Mesenchymal stem cell (in vitro differentiated cells and primary cell): ENCODE results near the gene GOLGA5.

Source experiments
- DNase-seq: peaks from one replicate; pipeline ENCODE4 v3.0.0-alpha.2; 2013
- H2AFZ ChIP-seq: one replicate; pipeline ENCODE4 v1.6.1; 2013; ENCODE audit warnings: low read depth, mild to moderate bottlenecking, control low read depth, inconsistent platforms, low read length, moderate library complexity
- H2AK5ac ChIP-seq: 2 replicates; pipeline ENCODE4 v1.6.1; 2013; ENCODE audit warnings: low read length, moderate library complexity, mild to moderate bottlenecking, inconsistent platforms; ENCODE audit not compliant: severe bottlenecking
- H2BK120ac ChIP-seq: one replicate; pipeline ENCODE4 v1.6.1; 2013; ENCODE audit warnings: low read depth, mild to moderate bottlenecking, inconsistent platforms, low read length, moderate library complexity
- H2BK12ac ChIP-seq, 2 experiments: one replicate each; pipeline ENCODE4 v1.6.1; 2013; ENCODE audit warnings: inconsistent platforms in 2 of 2, low read length in 2 of 2, mild to moderate bottlenecking in 2 of 2, moderate library complexity in 2 of 2, control low read depth in 1 of 2
- H2BK15ac ChIP-seq: one replicate; pipeline ENCODE4 v1.6.1; 2013; ENCODE audit warnings: mild to moderate bottlenecking, low read depth, inconsistent platforms; ENCODE audit not compliant: poor library complexity, severe bottlenecking
- H2BK5ac ChIP-seq: 2 replicates; pipeline ENCODE4 v1.6.1; 2013; ENCODE audit warnings: low read depth, mild to moderate bottlenecking, low read length, control low read depth, inconsistent platforms; ENCODE audit not compliant: poor library complexity, severe bottlenecking
- H3K14ac ChIP-seq, 2 experiments: one replicate each; pipeline ENCODE4 v1.6.1; 2013; ENCODE audit warnings: inconsistent platforms in 2 of 2, low read length in 2 of 2, control low read depth in 1 of 2, mild to moderate bottlenecking in 1 of 2, moderate library complexity in 1 of 2
- H3K18ac ChIP-seq, 2 experiments: one replicate each; pipeline ENCODE4 v1.6.1; 2013; ENCODE audit warnings: inconsistent platforms in 2 of 2, low read length in 2 of 2, control low read depth in 1 of 2, low read depth in 1 of 2, mild to moderate bottlenecking in 1 of 2
- H3K23ac ChIP-seq, 2 experiments: one replicate each; pipeline ENCODE4 v1.6.1; 2013; ENCODE audit warnings: inconsistent platforms in 2 of 2, low read length in 2 of 2, mild to moderate bottlenecking in 2 of 2, moderate library complexity in 2 of 2, control low read depth in 1 of 2
- H3K27ac ChIP-seq: 2 replicates; pipeline ENCODE4 v1.5.1; 2013; ENCODE audit warnings: mild to moderate bottlenecking, moderate library complexity, low read length, control low read depth, inconsistent platforms; ENCODE audit not compliant: poor library complexity, severe bottlenecking
- H3K27me3 ChIP-seq, 2 experiments: 2 replicates each; pipeline versions ENCODE4 v1.6.1 to v1.7.0; 2013; ENCODE audit warnings: low read length in 2 of 2, mild to moderate bottlenecking in 2 of 2, moderate library complexity in 2 of 2, control low read depth in 1 of 2, inconsistent platforms in 1 of 2; ENCODE audit not compliant: control insufficient read depth in 1 of 2, insufficient read depth in 1 of 2
- H3K36me3 ChIP-seq, 2 experiments: 2 replicates each; pipeline versions ENCODE4 v1.6.1 to v1.7.0; 2013; ENCODE audit warnings: low read length in 2 of 2, control low read depth in 1 of 2, inconsistent platforms in 1 of 2, low read depth in 1 of 2, mild to moderate bottlenecking in 1 of 2; ENCODE audit not compliant: insufficient read depth in 2 of 2, control insufficient read depth in 1 of 2
- H3K4ac ChIP-seq, 2 experiments: one replicate each; pipeline ENCODE4 v1.6.1; 2013; ENCODE audit warnings: inconsistent platforms in 2 of 2, low read length in 2 of 2, mild to moderate bottlenecking in 2 of 2, moderate library complexity in 2 of 2, control low read depth in 1 of 2, low read depth in 1 of 2
- H3K4me1 ChIP-seq: 2 replicates; pipeline ENCODE4 v1.6.1; 2013; ENCODE audit warnings: low read depth, low read length, control low read depth; ENCODE audit not compliant: control insufficient read depth, insufficient read depth
- H3K4me2 ChIP-seq: 2 replicates; pipeline ENCODE4 v1.6.1; 2013; ENCODE audit warnings: low read length, mild to moderate bottlenecking, inconsistent platforms; ENCODE audit not compliant: poor library complexity, severe bottlenecking
- H3K4me3 ChIP-seq, 2 experiments: 2 replicates each; pipeline versions ENCODE4 v1.5.1 to v1.7.0; 2013; ENCODE audit warnings: low read length in 2 of 2, mild to moderate bottlenecking in 2 of 2, control low read depth in 1 of 2, low read depth in 1 of 2; ENCODE audit not compliant: insufficient read depth in 1 of 2
- H3K79me1 ChIP-seq: replicated peaks from 2 replicates; pipeline ENCODE4 v1.6.1; 2013; ENCODE audit warnings: mild to moderate bottlenecking, control low read depth, low read length, inconsistent platforms; ENCODE audit not compliant: poor library complexity, severe bottlenecking
- H3K9ac ChIP-seq: 2 replicates; pipeline ENCODE4 v1.7.0; 2013; ENCODE audit warnings: mild to moderate bottlenecking, low read length, moderate library complexity
- H3K9me3 ChIP-seq: 2 replicates; pipeline ENCODE4 v1.7.0; 2013; ENCODE audit warnings: mild to moderate bottlenecking, low read length; ENCODE audit not compliant: control insufficient read depth
- H4K8ac ChIP-seq: one replicate; pipeline ENCODE4 v1.6.1; 2013; ENCODE audit warnings: inconsistent platforms, mild to moderate bottlenecking, low read length, moderate library complexity
- H4K91ac ChIP-seq: one replicate; pipeline ENCODE4 v1.6.1; 2013; ENCODE audit warnings: mild to moderate bottlenecking, low read length, inconsistent platforms
- WGBS: methylation state at CpG from one replicate; pipeline ENCODE4 v1.1.7; 2013; ENCODE audit warnings: mixed read lengths; 5-methylcytosine and 5-hydroxymethylcytosine counted together

GOLGA5 gene

DNA sequence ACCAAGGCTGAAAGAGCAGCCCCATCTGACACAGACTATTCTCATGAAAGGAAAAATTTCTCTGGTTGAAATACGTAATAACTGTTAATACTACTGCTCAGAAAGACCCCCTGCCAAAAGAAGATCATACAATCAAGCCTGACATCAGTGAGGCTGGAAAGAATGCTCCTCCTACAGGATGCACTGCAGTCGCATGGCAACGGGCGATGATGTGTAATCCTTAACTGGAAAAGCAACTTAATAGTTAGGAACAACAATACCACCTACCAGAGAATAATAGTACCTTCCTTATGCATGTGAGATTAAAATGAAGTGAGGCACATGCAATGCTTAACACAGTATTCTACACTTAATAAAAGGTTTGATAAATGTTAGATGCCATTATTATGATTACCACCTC is 1.2 kb upstream of the GOLGA5 start:
- H3K9ac ChIP-seq: no peak overlapping the region
- no peak overlapping the region for H2BK120ac ChIP-seq
- DNase-seq: no peak
- no peak overlapping the region for H2AFZ ChIP-seq
- no peak overlapping the region for H2BK5ac ChIP-seq
- no peaks in the 10 kb centered on the region for H3K4me1 ChIP-seq
- H3K4me2 ChIP-seq: no peak overlapping the region
- H3K4ac ChIP-seq: no peak overlapping the region
- no peak overlapping the region for H2BK15ac ChIP-seq
- WGBS: 100% methylated on average over 1 of the region's 4 CpGs
- no peak overlapping the region for H3K14ac ChIP-seq
- H4K91ac ChIP-seq: no peak overlapping the region
- H3K27me3 ChIP-seq: no peaks in the 10 kb centered on the region
- H3K4me3 ChIP-seq: no peak overlapping the region
- H3K23ac ChIP-seq: no peak overlapping the region
- H2AK5ac ChIP-seq: no peak overlapping the region
- no peak overlapping the region for H3K27ac ChIP-seq
- H3K18ac ChIP-seq: no peak overlapping the region
- no peak overlapping the region for H2BK12ac ChIP-seq
- peaks cover 8% of the 10 kb centered on the region for H3K79me1 ChIP-seq
- no peak overlapping the region for H4K8ac ChIP-seq
- peaks cover 26% of the 10 kb centered on the region for H3K9me3 ChIP-seq
- peaks cover 0 to 8% of the 10 kb centered on the region in 2 experiments for H3K36me3 ChIP-seq

DNA sequence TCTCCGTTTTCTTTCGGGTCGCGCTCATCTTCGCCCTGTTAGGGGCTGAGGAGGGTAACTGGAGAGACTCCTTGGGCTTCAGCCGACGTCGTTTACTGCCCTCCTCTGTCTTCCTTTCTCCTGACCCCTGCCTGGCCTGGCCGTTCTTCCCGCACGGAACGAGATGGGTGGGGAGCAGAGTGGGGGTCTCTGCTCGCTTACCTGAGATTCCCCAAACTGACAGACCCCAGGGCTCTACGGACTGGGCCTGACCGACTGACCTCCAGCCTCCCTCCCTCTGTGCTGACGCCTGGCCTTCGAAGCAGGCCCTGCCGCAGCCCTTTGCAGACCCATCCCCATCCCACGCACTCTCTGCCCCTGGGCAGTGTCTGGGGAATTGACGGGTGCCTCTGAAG is 439 bp downstream of the GOLGA5 start:
- peak overlapping the region; percentile 15 for H2AFZ ChIP-seq
- H3K23ac ChIP-seq: peak overlapping the region in 1 of 2 experiments; percentile 96
- peak overlapping the region; percentile 97 to 98 for H3K14ac ChIP-seq
- H3K4me1 ChIP-seq: no peaks in the 10 kb centered on the region
- H3K27me3 ChIP-seq: no peaks in the 10 kb centered on the region
- peak overlapping the region; percentile 98 to 100 for H3K4ac ChIP-seq
- H3K9me3 ChIP-seq: peaks cover 14% of the 10 kb centered on the region
- H2BK12ac ChIP-seq: peak overlapping the region; percentile 73 to 86
- H2AK5ac ChIP-seq: peak overlapping the region; percentile 83
- no peak overlapping the region for H2BK15ac ChIP-seq
- H4K8ac ChIP-seq: peak overlapping the region; percentile 98
- H3K27ac ChIP-seq: peak overlapping the region; percentile 81
- H4K91ac ChIP-seq: peak overlapping the region; percentile 97
- H3K9ac ChIP-seq: peak overlapping the region; percentile 98
- H3K79me1 ChIP-seq: peaks cover 11% of the 10 kb centered on the region
- peak overlapping the region; percentile 61 for H3K4me2 ChIP-seq
- peak overlapping the region; percentile 85 for H2BK5ac ChIP-seq
- WGBS: 0% methylated on average over 20 of the region's 20 CpGs
- peak; percentile 40 for DNase-seq
- peak overlapping the region; percentile 95 to 97 for H3K18ac ChIP-seq
- peak overlapping the region; percentile 95 for H2BK120ac ChIP-seq
- peak overlapping the region; percentile 89 to 98 for H3K4me3 ChIP-seq
- H3K36me3 ChIP-seq: peaks cover 7 to 20% of the 10 kb centered on the region in 2 experiments

DNA sequence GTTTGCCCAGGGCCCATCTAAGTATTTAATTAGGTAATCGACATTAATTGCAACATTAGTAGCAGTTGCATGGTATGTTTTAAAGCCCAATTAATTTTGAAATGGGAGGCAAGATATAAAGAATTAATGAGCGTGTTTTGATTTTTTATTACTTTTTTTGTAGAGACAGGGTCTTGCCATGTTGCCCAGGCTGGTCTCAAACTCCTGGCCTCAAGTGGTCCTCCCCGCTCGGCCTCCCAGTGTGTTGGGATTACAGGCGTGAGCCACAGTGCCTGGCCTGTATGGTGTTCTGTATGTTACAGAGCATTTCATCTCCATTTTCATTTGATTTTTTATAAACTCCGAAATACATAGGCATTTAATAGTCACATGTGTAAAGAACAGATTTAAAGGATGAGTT is 856 bp downstream of the GOLGA5 start:
- Histone ChIP-seq H3K23ac (no peak overlapping the region), H2BK120ac (no peak overlapping the region), H2AK5ac (peak overlapping the region; percentile 83), H4K91ac (no peak overlapping the region), H2AFZ (peak overlapping the region; percentile 15), H3K27me3 (no peaks in the 10 kb centered on the region), H3K27ac (no peak overlapping the region), H3K9me3 (peaks cover 10% of the 10 kb centered on the region), H3K14ac (peak overlapping the region in 1 of 2 experiments; percentile 98), H3K4me2 (peak overlapping the region; percentile 61), H3K4me1 (no peaks in the 10 kb centered on the region), H2BK12ac (no peak overlapping the region), H2BK5ac (no peak overlapping the region), H2BK15ac (no peak overlapping the region), H3K4me3 (peak overlapping the region; percentile 89 to 98), H4K8ac (no peak overlapping the region), H3K36me3 (peaks cover 7 to 24% of the 10 kb centered on the region in 2 experiments), H3K4ac (peak overlapping the region; percentile 98 to 100), H3K9ac (peak overlapping the region; percentile 98), H3K18ac (peak overlapping the region; percentile 95 to 97), H3K79me1 (peaks cover 11% of the 10 kb centered on the region)
- 43% methylated on average over 2 of the region's 6 CpGs for WGBS
- no peak for DNase-seq

DNA sequence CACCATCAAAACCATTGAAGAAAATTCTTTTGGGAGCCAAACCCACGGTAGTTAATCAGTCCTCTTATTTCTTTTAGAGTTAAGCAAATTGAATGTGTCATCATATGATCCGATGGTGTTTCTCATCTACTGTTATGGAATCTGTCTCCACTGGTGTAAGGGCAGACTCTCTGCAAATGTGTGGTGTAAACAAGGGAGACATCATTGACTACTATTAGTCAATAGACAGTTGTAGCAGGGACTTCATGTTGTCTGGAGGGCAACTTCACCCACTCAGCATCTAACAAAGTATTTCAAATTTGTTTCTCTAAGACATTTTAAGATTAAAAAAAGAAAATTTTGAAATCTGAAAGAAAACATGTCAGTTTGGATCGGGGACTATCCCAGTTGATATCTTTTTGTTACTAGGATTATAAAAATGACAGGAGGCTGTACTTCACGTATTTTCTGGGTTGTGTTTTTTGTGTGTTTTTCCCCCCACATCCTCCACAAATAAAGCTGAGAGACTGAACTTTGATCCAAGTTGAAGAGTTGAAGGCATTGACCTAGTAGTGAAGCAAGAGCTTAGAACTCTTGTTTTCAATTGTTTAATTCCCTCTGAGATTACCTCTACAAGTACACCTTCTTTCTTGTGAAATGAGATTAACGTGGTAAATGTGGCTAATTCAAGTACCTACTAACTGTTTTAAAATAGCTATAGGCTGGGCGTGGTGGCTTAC is 4.0 kb downstream of the GOLGA5 start:
- H3K27me3 ChIP-seq: no peaks in the 10 kb centered on the region
- H3K36me3 ChIP-seq: peaks cover 7 to 44% of the 10 kb centered on the region in 2 experiments
- DNase-seq: no peak
- no peak overlapping the region for H2BK15ac ChIP-seq
- no peaks in the 10 kb centered on the region for H3K9me3 ChIP-seq
- no peak overlapping the region for H3K4ac ChIP-seq
- H3K9ac ChIP-seq: no peak overlapping the region
- no peak overlapping the region for H3K23ac ChIP-seq
- no peak overlapping the region for H2AK5ac ChIP-seq
- no peak overlapping the region for H2BK12ac ChIP-seq
- no peak overlapping the region for H3K4me2 ChIP-seq
- H3K4me3 ChIP-seq: no peak overlapping the region
- peaks cover 11% of the 10 kb centered on the region for H3K79me1 ChIP-seq
- no peaks in the 10 kb centered on the region for H3K4me1 ChIP-seq
- no peak overlapping the region for H2BK120ac ChIP-seq
- no peak overlapping the region for H3K18ac ChIP-seq
- H3K27ac ChIP-seq: no peak overlapping the region
- H2AFZ ChIP-seq: no peak overlapping the region
- H2BK5ac ChIP-seq: no peak overlapping the region
- no peak overlapping the region for H4K8ac ChIP-seq
- 99% methylated on average over 5 of the region's 6 CpGs for WGBS
- H3K14ac ChIP-seq: no peak overlapping the region
- no peak overlapping the region for H4K91ac ChIP-seq
